H1 (cell line): ENCODE results near the gene PRRX2. TPM values are rescaled to one million over a fixed set of nuclear protein-coding genes. Genes with fewer than 3 reads are reported as not detected.

Experiments
- HDAC2 ChIP-seq, 2 experiments: fragments of 300-600 bp in 1 of 2; sonication (generic) in 1 of 2; IDR thresholded peaks; 2 replicates each; pipeline ENCODE4 v1.6.1; 2011 to 2012; ENCODE audit warnings: low read depth in 2 of 2, low read length in 2 of 2, mild to moderate bottlenecking in 2 of 2, moderate library complexity in 2 of 2, borderline replicate concordance in 1 of 2, inconsistent platforms in 1 of 2
- polyA plus RNA-seq, 7 experiments: library from polyadenylated mRNA; depleted of rRNA in 3 of 7; stranded (reverse) in 5 of 7; unstranded in 2 of 7; fragments of >200 nt in 5 of 7; fragments of 200-250 nt in 2 of 7; gene quantifications; 1 replicate in 5 of 7; 2 replicates in 1 of 7; 4 replicates in 1 of 7; pipeline versions ENCODE4 v1.2.1 to v1.2.3, GENCODE V29; 2011 to 2013; ENCODE audit warnings: missing spikeins in 2 of 7, mixed read lengths in 2 of 7
- total RNA-seq: library from RNA; stranded (reverse); fragmentation: NEBNext Ultra II Directional; extraction: Animal tissue kit (Norgen Biotek cat#: 25700); gene quantifications from 2 replicates; pipeline ENCODE4 v1.2.1, GENCODE V29; 2021
- TF ChIP-seq, protein P1 (sequence below): IDR thresholded peaks from 2 replicates; pipeline ENCODE4 v1.6.1; 2012; ENCODE audit warnings: low read length, inconsistent platforms
- TF ChIP-seq, protein P2 (sequence below): IDR thresholded peaks from 2 replicates; pipeline ENCODE4 v1.6.1; 2011; ENCODE audit warnings: low read depth, mild to moderate bottlenecking, low read length; ENCODE audit not compliant: insufficient read depth

Gene PRRX2
- total and polyA plus RNA-seq, 2 of the 8 experiments (the other 6 are each of a cell fraction or from before 2014, with no cell fraction given), result 5.8 to 9.2 TPM

DNA sequence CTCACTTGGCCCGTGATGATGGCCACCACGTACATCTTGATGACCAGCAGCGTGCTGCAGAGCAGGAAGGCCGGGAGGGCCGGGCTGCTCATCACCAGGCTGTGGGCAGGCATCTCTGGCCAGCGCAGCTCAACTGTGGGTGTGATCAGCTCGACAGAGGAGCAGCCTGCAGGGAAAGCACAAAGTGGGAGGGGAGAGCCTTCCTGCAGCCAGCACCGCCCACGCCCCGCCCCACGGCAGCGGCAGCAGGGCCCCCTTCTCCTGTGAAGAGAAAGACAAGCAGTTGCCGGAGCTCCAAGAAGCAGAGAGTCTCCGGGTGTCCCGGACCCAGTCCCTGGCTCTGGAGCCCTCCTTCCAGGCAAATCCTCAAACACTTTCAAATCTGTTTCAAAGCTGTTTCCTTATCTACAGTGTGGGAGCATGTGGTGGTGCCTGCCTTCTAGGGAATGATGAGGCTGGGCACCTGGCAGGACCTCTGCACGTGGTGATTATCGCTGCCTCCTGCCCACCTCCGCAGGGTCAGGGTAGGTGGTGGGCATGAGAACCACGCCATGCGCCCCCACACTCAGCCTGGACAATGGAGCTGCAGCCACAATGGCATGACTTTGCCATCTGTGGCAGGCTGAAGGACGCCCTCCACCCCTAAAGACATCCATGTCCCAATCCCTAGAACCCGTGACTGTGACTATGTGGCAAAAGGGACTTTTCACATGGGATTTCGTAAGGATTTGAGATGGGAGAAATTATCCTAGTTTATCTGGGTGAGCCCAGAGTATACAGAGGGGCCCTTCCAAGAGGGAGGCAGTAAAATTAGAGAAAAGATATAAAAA, 87.7 kb downstream of the PRRX2 start, which contains the start of gene PTGES (continued):
- TF ChIP-seq, protein P1, sequence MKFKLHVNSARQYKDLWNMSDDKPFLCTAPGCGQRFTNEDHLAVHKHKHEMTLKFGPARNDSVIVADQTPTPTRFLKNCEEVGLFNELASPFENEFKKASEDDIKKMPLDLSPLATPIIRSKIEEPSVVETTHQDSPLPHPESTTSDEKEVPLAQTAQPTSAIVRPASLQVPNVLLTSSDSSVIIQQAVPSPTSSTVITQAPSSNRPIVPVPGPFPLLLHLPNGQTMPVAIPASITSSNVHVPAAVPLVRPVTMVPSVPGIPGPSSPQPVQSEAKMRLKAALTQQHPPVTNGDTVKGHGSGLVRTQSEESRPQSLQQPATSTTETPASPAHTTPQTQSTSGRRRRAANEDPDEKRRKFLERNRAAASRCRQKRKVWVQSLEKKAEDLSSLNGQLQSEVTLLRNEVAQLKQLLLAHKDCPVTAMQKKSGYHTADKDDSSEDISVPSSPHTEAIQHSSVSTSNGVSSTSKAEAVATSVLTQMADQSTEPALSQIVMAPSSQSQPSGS, result no peak
- TF ChIP-seq, protein P2, sequence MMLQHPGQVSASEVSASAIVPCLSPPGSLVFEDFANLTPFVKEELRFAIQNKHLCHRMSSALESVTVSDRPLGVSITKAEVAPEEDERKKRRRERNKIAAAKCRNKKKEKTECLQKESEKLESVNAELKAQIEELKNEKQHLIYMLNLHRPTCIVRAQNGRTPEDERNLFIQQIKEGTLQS, result no peak
- no peak for TF ChIP-seq HDAC2 (IDR thresholded peaks at IDR 0.05; ENCODE audit: borderline replicate concordance in 1 of 2, low read depth in 2 of 2, low read length in 2 of 2)
